Right hindlimb (tissue), 1 donor: Measurements from ENCODE around the gene GALNT17.
A peak's percentile ranks its signal among the peaks of the same experiment; 100 is the strongest.

Experiments
- DNase-seq: peaks from one replicate; pipeline ENCODE4 v3.0.0-alpha.2; 2018

Gene GALNT17

DNA sequence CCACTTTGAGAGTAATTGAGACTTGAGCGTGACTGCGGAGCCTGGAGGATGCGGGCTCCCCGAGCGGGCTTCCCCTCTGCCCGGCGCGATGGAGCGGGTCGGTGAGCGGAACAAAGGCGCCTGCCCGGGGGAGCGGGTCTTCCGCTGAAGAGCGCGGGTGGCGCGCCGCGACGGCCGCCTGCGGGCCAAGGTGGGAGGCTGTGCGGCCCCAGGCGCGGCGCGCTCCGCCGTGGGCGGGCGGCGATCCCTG is at the start of gene GALNT17:
TSS of gene GALNT17 (plus strand) at position 18 of the 250 bp plus-strand sequence.
- DNase-seq = no peak

DNA sequence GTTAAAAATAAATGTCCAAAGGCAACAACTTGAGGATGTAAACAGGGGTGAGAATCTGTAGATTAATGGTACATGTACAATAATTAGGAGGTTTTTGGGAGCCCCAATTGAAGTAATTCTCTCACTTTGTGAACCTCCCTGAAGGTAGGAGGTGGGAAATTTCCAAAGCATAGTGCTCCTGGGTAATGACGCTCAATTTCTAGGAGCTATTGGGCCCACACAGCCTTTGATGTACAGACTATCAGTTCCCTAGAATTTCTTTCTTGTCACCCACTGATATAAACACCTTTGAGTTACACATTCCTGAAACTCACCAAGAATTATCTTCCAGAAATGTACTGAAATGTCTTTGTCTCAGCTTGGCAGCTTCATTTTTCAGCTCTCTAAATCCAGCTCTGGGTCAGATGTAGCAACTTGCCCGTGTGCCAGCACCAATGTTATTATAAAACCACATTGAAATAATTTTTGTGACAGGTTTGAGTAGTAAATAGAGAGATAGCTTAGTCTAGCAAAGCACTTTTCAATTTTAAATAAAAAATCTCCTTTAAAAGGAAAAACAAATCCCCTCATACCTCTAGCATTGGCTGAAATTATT is 36.6 kb upstream of the GALNT17 start:
- no peak for DNase-seq

GRCh38 chr7:71096351-71096750 is 35.6 kb upstream of the GALNT17 start:
- DNase-seq = no peak

- DNase-seq = no peak
Measured at GRCh38 chr7:71106226-71106625, 25.7 kb upstream of the GALNT17 start.

GRCh38 chr7:71112436-71112835 is 19.5 kb upstream of the GALNT17 start:
- DNase-seq = no peak

GRCh38 chr7:71120096-71120495 is 11.8 kb upstream of the GALNT17 start:
- no peak for DNase-seq

- no peak for DNase-seq
Measured at GRCh38 chr7:71129126-71129525, 2.8 kb upstream of the GALNT17 start.

DNA sequence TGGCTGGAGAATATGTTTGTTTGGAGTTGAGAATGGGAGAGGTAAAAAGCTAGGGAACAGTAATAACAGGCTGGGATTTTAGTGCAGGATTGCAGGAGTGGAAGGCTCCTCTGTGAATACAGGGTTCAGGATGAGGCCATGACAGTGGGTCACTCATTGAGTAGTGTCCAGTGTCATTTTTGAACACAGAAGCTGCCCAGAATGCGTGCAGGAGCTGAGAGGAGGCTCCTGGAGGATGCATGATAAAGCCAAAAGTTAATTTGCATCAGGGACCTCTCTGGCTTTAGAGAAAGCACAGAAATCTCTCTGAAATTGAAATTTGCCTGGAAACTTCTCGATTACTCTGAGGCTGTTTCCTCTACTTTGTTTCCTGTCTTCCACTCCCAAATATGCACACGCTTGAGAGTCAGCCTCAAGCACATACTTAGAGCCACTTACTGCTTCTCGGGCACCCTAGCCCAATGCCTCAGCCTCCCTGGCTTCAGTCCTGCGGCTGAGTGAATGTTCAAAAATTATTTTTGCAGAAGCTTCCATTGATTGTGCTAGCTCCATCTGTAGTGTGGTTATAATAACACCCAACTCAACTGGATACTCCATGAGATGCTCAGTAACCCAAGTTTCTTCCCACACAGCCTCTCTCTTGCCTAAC is 1.8 kb upstream of the GALNT17 start:
- DNase-seq = peak; percentile 35

- DNase-seq = peak; percentile 86
Measured at GRCh38 chr7:71131256-71132126, 453 bp upstream of the GALNT17 start.

- peak; percentile 49 for DNase-seq
Measured at GRCh38 chr7:71132377-71133231, 660 bp downstream of the GALNT17 start.

- DNase-seq = peak; percentile 21
Measured at GRCh38 chr7:71133232-71133622, 1.3 kb downstream of the GALNT17 start.

DNA sequence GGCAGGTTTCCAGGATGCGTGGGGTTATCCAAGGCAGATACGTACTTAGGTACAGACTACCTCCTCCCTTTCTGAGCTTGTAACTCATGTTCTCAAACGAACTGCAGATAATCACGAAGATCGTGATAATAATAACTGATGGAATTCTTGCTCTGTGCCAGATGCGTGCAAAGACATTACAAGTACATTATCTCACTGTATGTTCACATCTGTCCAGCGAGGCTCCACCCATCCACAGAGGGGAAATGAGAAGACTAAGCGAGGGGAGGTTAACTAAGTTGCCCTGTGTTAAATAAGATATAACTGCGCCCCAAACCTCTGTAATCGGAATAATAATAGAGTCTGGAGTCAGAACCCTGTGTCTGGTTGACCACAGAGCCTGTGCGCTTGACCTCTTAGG is 1.9 kb downstream of the GALNT17 start:
- DNase-seq = peak; percentile 25

DNA sequence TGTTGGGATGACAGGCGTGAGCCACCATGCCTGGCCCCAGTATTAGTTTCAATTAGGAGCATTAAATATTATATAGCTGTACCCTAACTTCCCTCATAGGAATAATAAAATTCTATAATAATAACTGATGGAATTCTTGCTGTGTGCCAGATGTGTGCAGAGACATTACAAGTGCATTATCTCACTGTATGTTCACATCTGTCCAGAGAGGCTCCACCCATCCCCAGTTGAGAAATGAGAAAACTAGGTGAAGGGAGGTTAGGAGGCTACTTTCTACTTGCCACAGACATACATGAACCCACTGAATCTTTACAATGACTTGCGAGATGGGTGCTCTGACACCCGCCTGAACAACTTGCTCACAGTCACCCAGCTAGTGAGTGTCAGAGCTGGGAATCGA is 3.2 kb downstream of the GALNT17 start:
- DNase-seq = no peak

- no peak for DNase-seq
Measured at GRCh38 chr7:71135663-71136062, 3.7 kb downstream of the GALNT17 start.

DNA sequence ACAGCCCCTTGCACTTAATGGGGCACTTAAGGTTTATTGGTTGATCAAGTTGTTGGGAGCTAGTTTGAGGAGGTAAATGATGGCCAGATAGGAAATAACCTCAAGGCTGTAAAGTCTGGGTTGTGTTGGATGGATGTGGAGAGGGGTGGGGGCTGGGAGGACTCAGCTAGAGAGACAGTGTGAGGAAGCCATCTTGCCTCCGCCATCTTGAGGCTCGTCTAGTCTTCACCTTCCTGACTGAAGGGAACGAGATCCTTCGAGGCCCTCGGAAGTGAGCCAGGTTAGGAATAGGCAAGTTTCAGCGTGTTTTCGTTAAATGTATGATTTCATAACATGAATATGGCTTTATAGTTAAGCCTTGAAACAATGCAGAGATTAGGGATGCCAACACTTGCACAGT is 5.5 kb downstream of the GALNT17 start:
- no peak for DNase-seq

DNA sequence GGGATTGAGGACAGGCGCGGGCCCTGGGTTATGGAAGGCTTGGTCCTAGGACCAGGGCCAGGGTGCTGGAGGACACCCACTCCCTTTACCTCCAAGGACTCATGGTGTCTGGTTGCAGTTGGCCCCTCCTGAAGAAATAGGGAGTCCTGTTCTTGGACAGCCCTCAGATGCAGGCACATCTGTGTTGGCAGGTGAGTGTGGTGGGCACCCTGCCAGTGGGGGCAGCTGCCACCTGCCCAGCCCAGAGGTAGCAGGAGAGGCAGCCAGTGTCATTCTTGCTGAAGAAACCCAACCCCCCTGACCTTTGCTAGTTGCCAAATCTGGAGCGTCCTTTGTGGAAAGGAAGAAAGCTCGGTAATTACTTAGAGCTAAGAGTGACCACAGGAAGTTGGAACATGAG is 8.3 kb downstream of the GALNT17 start:
- DNase-seq = no peak

DNA sequence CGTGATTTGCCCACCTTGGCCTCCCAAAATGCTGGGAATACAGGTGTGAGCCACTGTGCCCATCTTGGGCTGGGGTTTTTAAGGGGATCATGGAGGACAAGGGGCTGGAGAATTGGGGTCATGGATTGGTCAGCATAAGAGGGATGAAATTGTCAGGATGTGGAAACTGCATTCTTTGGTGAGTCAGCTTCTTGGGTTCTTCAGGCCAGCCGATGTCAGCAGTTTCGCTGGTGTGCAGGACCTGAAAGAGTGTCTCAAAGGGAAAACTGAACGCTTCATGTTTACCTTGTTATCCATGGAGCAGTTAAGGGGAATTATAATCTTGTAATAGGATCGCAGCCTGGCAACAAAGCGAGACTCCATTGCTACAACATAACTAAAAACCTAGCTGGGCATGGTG is 13.0 kb downstream of the GALNT17 start:
- DNase-seq = no peak

GRCh38 chr7:71145906-71146901 is 14.3 kb downstream of the GALNT17 start:
- DNase-seq = peak; percentile 22

- no peak for DNase-seq
Measured at GRCh38 chr7:71148098-71148497, 16.2 kb downstream of the GALNT17 start.

GRCh38 chr7:71155236-71155635 is 23.3 kb downstream of the GALNT17 start:
- no peak for DNase-seq

DNA sequence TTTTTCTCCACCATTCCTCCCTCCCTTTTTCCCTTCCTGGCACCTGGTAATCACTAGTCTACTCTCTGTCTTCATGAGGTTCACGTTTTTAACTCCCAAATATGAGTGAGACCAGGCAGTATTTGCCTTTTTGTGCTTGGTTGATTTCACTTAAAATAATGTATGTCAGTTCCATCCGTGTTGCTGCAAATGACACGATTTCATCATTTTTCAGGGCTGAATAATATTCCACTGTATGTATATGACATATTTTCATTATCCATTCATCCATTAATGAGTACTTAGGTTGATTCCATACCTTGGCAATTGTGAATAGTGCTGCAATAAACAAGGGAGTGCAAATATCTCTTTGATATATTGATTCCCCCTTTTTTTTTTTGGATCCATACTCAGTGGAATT is 25.8 kb downstream of the GALNT17 start:
- no peak for DNase-seq

GRCh38 chr7:71165708-71166107 is 33.8 kb downstream of the GALNT17 start:
- DNase-seq = no peak
